ENCODE data around the gene ADAMTS16. TPM values are rescaled to one million over a fixed set of nuclear protein-coding genes. Genes with fewer than 3 reads are reported as not detected.

Gene ADAMTS16
- polyA plus RNA-seq, 3 donors: not detected

- H3K9me3 Mint-ChIP-seq: peaks cover 0 to 9% (median 6%) of the 10 kb centered on the region in 7 donors
- WGBS (ENCODE audit: insufficient coverage): no CpG with 5 or more reads among the region's 3 CpGs
Measured at GRCh38 chr5:5124231-5124630, 15.9 kb upstream of the ADAMTS16 start.

GRCh38 chr5:5126444-5126843, 13.7 kb upstream of the ADAMTS16 start:
- Histone ChIP-seq H3K9me3 (replicated peaks in 1 of 2; ENCODE audit: control insufficient read depth in 1 of 2, insufficient read depth in 1 of 2, low read length in 2 of 2) (no peaks in the 10 kb centered on the region), H2AFZ (ENCODE audit: insufficient read depth, low read depth, low read length, poor library complexity, severe bottlenecking) (no peak overlapping the region), H3K9ac (ENCODE audit: insufficient read depth, low read length, poor library complexity, severe bottlenecking) (no peak overlapping the region), H3K79me2 (ENCODE audit: insufficient read depth, low read length) (no peaks in the 10 kb centered on the region), H3K4me3 (replicated peaks in 1 of 3; ENCODE audit: low read depth in 2 of 3, low read length in 3 of 3) (no peak overlapping the region), H3K36me3 (replicated peaks in 1 of 2; ENCODE audit: control insufficient read depth in 1 of 2, insufficient read depth in 2 of 2, low read length in 2 of 2) (no peaks in the 10 kb centered on the region), H3K27ac (ENCODE audit: low read depth in 1 of 2, low read length in 2 of 2) (no peak overlapping the region), H3K27me3 (ENCODE audit: control insufficient read depth in 2 of 2, insufficient read depth in 2 of 2, low read length in 2 of 2) (no peaks in the 10 kb centered on the region), H3K4me2 (replicated peaks; ENCODE audit: extremely low read depth, low read length, poor library complexity, severe bottlenecking) (no peak overlapping the region), H4K20me1 (ENCODE audit: insufficient read depth, low read length) (no peaks in the 10 kb centered on the region), H3K4me1 (ENCODE audit: control insufficient read depth in 1 of 2, insufficient read depth in 2 of 2, low read length in 2 of 2) (no peaks in the 10 kb centered on the region)
- no peak overlapping the region for H3K27ac Mint-ChIP-seq
- no peaks in the 10 kb centered on the region for H3K27me3 Mint-ChIP-seq (ENCODE audit: low read depth in 3 of 3)
- TF ChIP-seq CTCF (IDR thresholded peaks at IDR 0.05): no peak
- H3K9me3 Mint-ChIP-seq: peaks cover 0 to 2% (median 0%) of the 10 kb centered on the region in 7 donors
- 56% methylated on average over 2 of the region's 7 CpGs for WGBS (ENCODE audit: insufficient coverage)
- intact Hi-C loops (cut with micrococcal nuclease): no loop called here
- DNase-seq: no peak
- H3K4me3 Mint-ChIP-seq: no peak overlapping the region
- no peaks in the 10 kb centered on the region for H3K36me3 Mint-ChIP-seq
- H3K4me1 Mint-ChIP-seq: no peaks in the 10 kb centered on the region

More at GRCh38 chr5:5124231-5124630, 15.9 kb upstream of the ADAMTS16 start:
- Histone ChIP-seq H3K4me2 (replicated peaks; ENCODE audit: extremely low read depth, low read length, poor library complexity, severe bottlenecking) (no peak overlapping the region), H4K20me1 (ENCODE audit: insufficient read depth, low read length) (no peaks in the 10 kb centered on the region), H2AFZ (ENCODE audit: insufficient read depth, low read depth, low read length, poor library complexity, severe bottlenecking) (no peak overlapping the region), H3K79me2 (ENCODE audit: insufficient read depth, low read length) (no peaks in the 10 kb centered on the region), H3K9ac (ENCODE audit: insufficient read depth, low read length, poor library complexity, severe bottlenecking) (no peak overlapping the region), H3K27me3 (ENCODE audit: control insufficient read depth in 2 of 2, insufficient read depth in 2 of 2, low read length in 2 of 2) (no peaks in the 10 kb centered on the region), H3K4me1 (ENCODE audit: control insufficient read depth in 1 of 2, insufficient read depth in 2 of 2, low read length in 2 of 2) (no peaks in the 10 kb centered on the region), H3K4me3 (replicated peaks in 1 of 3; ENCODE audit: low read depth in 2 of 3, low read length in 3 of 3) (no peak overlapping the region), H3K27ac (ENCODE audit: low read depth in 1 of 2, low read length in 2 of 2) (no peak overlapping the region), H3K36me3 (replicated peaks in 1 of 2; ENCODE audit: control insufficient read depth in 1 of 2, insufficient read depth in 2 of 2, low read length in 2 of 2) (no peaks in the 10 kb centered on the region), H3K9me3 (replicated peaks in 1 of 2; ENCODE audit: control insufficient read depth in 1 of 2, insufficient read depth in 1 of 2, low read length in 2 of 2) (peaks cover 4 to 11% of the 10 kb centered on the region in 2 donors)
- no peak for TF ChIP-seq CTCF (IDR thresholded peaks at IDR 0.05)
- intact Hi-C loops (cut with micrococcal nuclease): no loop called here
- no peaks in the 10 kb centered on the region for H3K36me3 Mint-ChIP-seq
- no peaks in the 10 kb centered on the region for H3K4me1 Mint-ChIP-seq
- H3K4me3 Mint-ChIP-seq: no peak overlapping the region
- no peak overlapping the region for H3K27ac Mint-ChIP-seq
- no peaks in the 10 kb centered on the region for H3K27me3 Mint-ChIP-seq (ENCODE audit: low read depth in 3 of 3)
- no peak for DNase-seq
